ENCODE measurements around the gene PTPRS. TPM values are rescaled to one million over a fixed set of nuclear protein-coding genes. Genes with fewer than 3 reads are reported as not detected.

The PTPRS gene
- polyA plus RNA-seq, 1 donor (not counting 4 experiments of a cell fraction or from before 2014, with no cell fraction given) = 2.5 TPM

- DNase-seq (ENCODE audit: low read depth, low spot score) (no peak), FAIRE-seq (no peak)
- Histone ChIP-seq H3K27ac (ENCODE audit: control insufficient read depth, insufficient read depth, low read length) (no peak overlapping the region), H3K9me3 (ENCODE audit: control insufficient read depth, low read depth, low read length) (no peaks in the 10 kb centered on the region), H3K36me3 (ENCODE audit: control insufficient read depth in 2 of 2, extremely low read depth in 1 of 2, insufficient read depth in 2 of 2, low read length in 2 of 2) (no peaks in the 10 kb centered on the region), H3K9ac (ENCODE audit: control insufficient read depth, extremely low read depth, insufficient read depth, low read length) (no peak overlapping the region), H3K4me3 (ENCODE audit: control insufficient read depth in 2 of 3, extremely low read depth in 1 of 3, insufficient read depth in 2 of 3, low read depth in 1 of 3, low read length in 3 of 3) (no peak overlapping the region), H4K20me1 (ENCODE audit: control insufficient read depth, extremely low read depth, insufficient read depth, low read length) (no peaks in the 10 kb centered on the region), H2AFZ (ENCODE audit: control insufficient read depth, low read length) (no peak overlapping the region), H3K79me2 (ENCODE audit: control insufficient read depth, insufficient read depth, low read length) (no peaks in the 10 kb centered on the region), H3K9me1 (ENCODE audit: control insufficient read depth, extremely low read depth, insufficient read depth, low read length) (no peaks in the 10 kb centered on the region), H3K4me1 (ENCODE audit: control insufficient read depth, extremely low read depth, insufficient read depth, low read length) (peaks cover 9% of the 10 kb centered on the region), H3K4me2 (ENCODE audit: control insufficient read depth, extremely low read depth, insufficient read depth, low read depth, low read length) (no peak overlapping the region), H3K27me3 (ENCODE audit: control insufficient read depth, extremely low read depth, insufficient read depth, low read length) (peaks cover 3% of the 10 kb centered on the region)
- TF ChIP-seq EZH2 (IDR thresholded peaks at IDR 0.05; ENCODE audit: low read length) (no peak), CTCF (optimal IDR thresholded peaks at IDR 0.05 in 1 of 3, IDR thresholded peaks at IDR 0.05 in 1 of 3, conservative IDR thresholded peaks at IDR 0.05 in 1 of 3; ENCODE audit: extremely low read depth in 1 of 3, insufficient read depth in 2 of 3, low read length in 3 of 3) (no peak)
- dilution Hi-C loops (cut with MboI; ENCODE audit: extremely low pct_ligation_motif_present, low sequenced_read_pairs) = no loop called here
These were observed 43.3 kb downstream of the PTPRS start for GRCh38 chr19:5297272-5297669.

GRCh38 chr19:5296457-5297271, 43.9 kb downstream of the PTPRS start:
- no peaks in the 10 kb centered on the region for H3K36me3 ChIP-seq (ENCODE audit: control insufficient read depth in 2 of 2, extremely low read depth in 1 of 2, insufficient read depth in 2 of 2, low read length in 2 of 2)
- no peak overlapping the region for H3K4me3 ChIP-seq (ENCODE audit: control insufficient read depth in 2 of 3, extremely low read depth in 1 of 3, insufficient read depth in 2 of 3, low read depth in 1 of 3, low read length in 3 of 3)
- peaks cover 7% of the 10 kb centered on the region for H3K27me3 ChIP-seq (ENCODE audit: control insufficient read depth, extremely low read depth, insufficient read depth, low read length)
- DNase-seq (ENCODE audit: low read depth, low spot score) = no peak
- H3K9me3 ChIP-seq (ENCODE audit: control insufficient read depth, low read depth, low read length) = no peaks in the 10 kb centered on the region
- H3K9me1 ChIP-seq (ENCODE audit: control insufficient read depth, extremely low read depth, insufficient read depth, low read length) = no peaks in the 10 kb centered on the region
- TF ChIP-seq CTCF (optimal IDR thresholded peaks at IDR 0.05 in 1 of 3, IDR thresholded peaks at IDR 0.05 in 1 of 3, conservative IDR thresholded peaks at IDR 0.05 in 1 of 3; ENCODE audit: extremely low read depth in 1 of 3, insufficient read depth in 2 of 3, low read length in 3 of 3) = no peak
- no peak for TF ChIP-seq EZH2 (IDR thresholded peaks at IDR 0.05; ENCODE audit: low read length)
- FAIRE-seq = no peak
- H3K9ac ChIP-seq (ENCODE audit: control insufficient read depth, extremely low read depth, insufficient read depth, low read length) = no peak overlapping the region
- H3K4me2 ChIP-seq (ENCODE audit: control insufficient read depth, extremely low read depth, insufficient read depth, low read depth, low read length) = no peak overlapping the region
- H4K20me1 ChIP-seq (ENCODE audit: control insufficient read depth, extremely low read depth, insufficient read depth, low read length) = no peaks in the 10 kb centered on the region
- H3K79me2 ChIP-seq (ENCODE audit: control insufficient read depth, insufficient read depth, low read length) = no peaks in the 10 kb centered on the region
- H3K4me1 ChIP-seq (ENCODE audit: control insufficient read depth, extremely low read depth, insufficient read depth, low read length) = peaks cover 10% of the 10 kb centered on the region
- no peak overlapping the region for H3K27ac ChIP-seq (ENCODE audit: control insufficient read depth, insufficient read depth, low read length)
- dilution Hi-C loops (cut with MboI; ENCODE audit: extremely low pct_ligation_motif_present, low sequenced_read_pairs) = no loop called here
- no peak overlapping the region for H2AFZ ChIP-seq (ENCODE audit: control insufficient read depth, low read length)

Measured in keratinocyte (primary cell).